K562 treated with DMSO at 1 percent for 4 hours (cell line): ENCODE measurements around the gene BCDIN3D. TPM values are rescaled to one million over a fixed set of nuclear protein-coding genes. Genes with fewer than 3 reads are reported as not detected.

ENCODE experiments used
- total RNA-seq: library from RNA; unstranded; fragments of 300-600 nt; gene quantifications from 2 replicates; pipeline ENCODE4 v1.2.3, GENCODE V29; 2022; ENCODE audit not compliant: insufficient read depth

BCDIN3D gene, protein sequence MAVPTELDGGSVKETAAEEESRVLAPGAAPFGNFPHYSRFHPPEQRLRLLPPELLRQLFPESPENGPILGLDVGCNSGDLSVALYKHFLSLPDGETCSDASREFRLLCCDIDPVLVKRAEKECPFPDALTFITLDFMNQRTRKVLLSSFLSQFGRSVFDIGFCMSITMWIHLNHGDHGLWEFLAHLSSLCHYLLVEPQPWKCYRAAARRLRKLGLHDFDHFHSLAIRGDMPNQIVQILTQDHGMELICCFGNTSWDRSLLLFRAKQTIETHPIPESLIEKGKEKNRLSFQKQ
- total RNA-seq: 4.5 and 6.2 TPM in 2 replicates

GRCh38 chr12:49842519-49843352, at the start of gene BCDIN3D:
TSS of gene BCDIN3D (minus strand) at chr12:49843106. CDS start at chr12:49843087, 19 bp downstream.

GRCh38 chr12:49828133-49829091, 14.5 kb downstream of the BCDIN3D start, which contains the start of gene NCKAP5L:
TSS of gene NCKAP5L (minus strand) at chr12:49828413. CDS start at chr12:49804044, 24,369 bp downstream.

Other genes starting within 250 kb of the BCDIN3D start
- gene FAM186B, start 237.5 kb downstream of the BCDIN3D start, total RNA-seq: 0.56 and 0.69 TPM in 2 replicates
- 2.4 and 5.5 TPM in 2 replicates for gene PRPF40B, start 219.5 kb downstream of the BCDIN3D start, total RNA-seq
- gene FMNL3, start 135.7 kb downstream of the BCDIN3D start, total RNA-seq: 5.4 and 7.8 TPM in 2 replicates
- gene TMBIM6, start 101.5 kb downstream of the BCDIN3D start, total RNA-seq: 467 and 471 TPM in 2 replicates
- 11.4 and 14.3 TPM in 2 replicates for gene NCKAP5L, start 14.7 kb downstream of the BCDIN3D start, total RNA-seq
- 0.33 and 0.44 TPM in 2 replicates for gene FAIM2, start 60.8 kb upstream of the BCDIN3D start, total RNA-seq
- gene AQP2, start 107.6 kb upstream of the BCDIN3D start, total RNA-seq: not detected in 2 replicates
- not detected in 2 replicates for gene AQP5, start 118.8 kb upstream of the BCDIN3D start, total RNA-seq
- not detected in 2 replicates for gene AQP6, start 129.8 kb upstream of the BCDIN3D start, total RNA-seq
- 53.6 and 54.7 TPM in 2 replicates for gene RACGAP1, start 182.4 kb upstream of the BCDIN3D start, total RNA-seq
- gene ASIC1, start 214.5 kb upstream of the BCDIN3D start, total RNA-seq: 0.48 and 1.5 TPM in 2 replicates
- gene SMARCD1, start 242.2 kb upstream of the BCDIN3D start, total RNA-seq: 52.6 and 62.0 TPM in 2 replicates